ENCODE measurements around the gene LANCL2. TPM values are rescaled to one million over a fixed set of nuclear protein-coding genes. Genes with fewer than 3 reads are reported as not detected.
"Not testable (repeated sequence)": the region's sequence is repeated elsewhere in the genome, so short reads cannot be mapped to it uniquely, and the experiment has no call there.

LANCL2 gene
- total RNA-seq, 1 experiment from 2014 or later: 22.8 TPM

DNA sequence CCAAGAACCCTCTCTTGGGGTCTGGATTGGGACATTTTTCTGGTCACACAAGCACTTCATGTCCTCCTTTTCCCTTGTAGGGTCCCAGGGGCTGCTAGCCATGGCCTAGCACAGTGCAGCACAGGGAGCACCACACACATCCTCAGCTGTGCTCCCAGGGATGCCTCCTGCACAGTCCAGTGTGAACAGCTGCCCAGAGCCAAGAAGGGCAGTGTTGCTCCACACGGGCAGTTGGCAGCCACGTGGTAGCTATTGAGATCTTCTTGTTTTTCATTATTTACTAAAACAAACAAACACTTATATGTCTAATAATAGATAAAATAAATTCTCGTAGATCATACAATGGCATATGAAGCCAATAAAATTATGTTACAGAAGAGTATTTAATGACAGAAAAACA, 13.9 kb upstream of the LANCL2 start:
- in situ Hi-C loops (cut with HindIII; ENCODE audit: low pct_unique_long_range_greater_than_20kb, low sequenced_read_pairs): no loop called here
- DNase-seq (ENCODE audit: low read depth, low spot score): no peak

DNA sequence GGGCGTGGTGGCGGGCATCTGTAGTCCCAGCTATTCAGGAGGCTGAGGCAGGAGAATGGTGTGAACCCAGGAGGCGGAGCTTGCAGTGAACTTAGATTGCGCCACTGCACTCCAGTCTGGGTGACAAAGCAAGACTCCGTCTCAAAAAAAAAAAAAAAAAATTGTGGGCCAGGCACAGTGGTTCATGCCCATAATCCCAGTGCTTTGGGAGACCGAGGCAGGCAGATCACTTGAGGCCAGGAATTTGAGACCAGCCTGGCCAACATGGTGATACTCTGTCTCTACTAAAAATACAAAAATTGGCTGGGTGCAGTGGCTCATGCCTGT, 12.2 kb upstream of the LANCL2 start:
- DNase-seq (ENCODE audit: low read depth, low spot score); in situ Hi-C loops (cut with HindIII; ENCODE audit: low pct_unique_long_range_greater_than_20kb, low sequenced_read_pairs): not testable (repeated sequence)

DNA sequence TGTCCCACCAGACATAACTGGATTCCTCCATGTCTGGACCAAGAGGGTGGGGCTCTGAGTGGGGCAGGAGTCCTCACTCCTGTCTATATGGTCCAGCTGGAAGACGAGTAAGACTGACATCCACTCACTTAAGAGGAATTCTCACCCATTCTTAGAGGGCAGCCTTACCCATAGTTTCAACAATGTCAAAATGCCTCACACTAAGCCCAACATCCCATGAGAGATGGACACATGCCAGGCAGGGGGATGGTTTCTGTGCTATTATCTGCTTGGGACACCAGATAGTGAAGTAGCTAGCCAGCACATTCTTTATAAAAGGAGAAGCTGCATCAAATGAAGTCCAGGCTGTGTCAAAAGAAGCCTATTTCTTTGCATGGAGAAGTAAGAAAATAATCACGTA, 4.7 kb upstream of the LANCL2 start:
- in situ Hi-C loops (cut with HindIII; ENCODE audit: low pct_unique_long_range_greater_than_20kb, low sequenced_read_pairs): no loop called here
- no peak for DNase-seq (ENCODE audit: low read depth, low spot score)

DNA sequence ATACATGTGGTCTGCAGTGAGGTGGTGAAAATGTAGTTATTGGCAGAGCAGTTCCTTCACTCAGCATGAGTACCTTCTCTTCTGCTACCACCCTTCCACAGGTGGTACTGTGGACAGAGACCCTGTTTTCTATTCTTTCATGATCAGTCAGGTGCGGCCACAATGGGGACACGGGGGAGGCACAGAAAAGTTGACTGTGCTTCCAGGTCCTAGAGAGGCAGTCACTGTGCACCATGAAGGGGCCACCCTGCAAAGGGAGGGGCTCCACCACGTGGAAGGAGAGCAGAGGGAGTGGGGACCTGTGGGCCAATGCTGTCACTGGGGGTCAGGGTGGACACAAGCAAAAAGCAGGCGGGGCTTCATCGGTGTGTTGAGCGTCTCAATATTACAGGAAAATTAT, 3.6 kb upstream of the LANCL2 start:
- DNase-seq (ENCODE audit: low read depth, low spot score): no peak
- in situ Hi-C loops (cut with HindIII; ENCODE audit: low pct_unique_long_range_greater_than_20kb, low sequenced_read_pairs): no loop called here

DNA sequence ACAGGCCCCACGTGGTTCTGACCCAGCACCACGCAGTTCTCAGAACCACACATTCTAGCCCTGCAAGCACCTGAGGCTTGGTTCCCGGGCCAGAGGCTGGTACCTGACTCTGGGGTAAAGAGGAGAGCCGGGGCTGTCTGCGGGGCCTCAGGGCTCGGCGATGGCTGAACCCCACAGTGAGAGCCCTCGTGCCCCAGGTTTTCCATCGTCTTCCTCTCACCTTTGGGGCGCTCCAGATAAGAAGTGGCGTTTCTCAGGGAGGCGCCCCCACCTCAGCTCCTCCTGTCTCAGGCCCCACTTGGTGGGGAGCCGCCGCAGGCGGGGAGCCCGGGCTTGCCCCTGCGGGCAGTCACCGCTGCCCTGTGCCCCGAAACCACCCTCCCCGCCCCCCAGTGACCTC, 2.2 kb upstream of the LANCL2 start:
- in situ Hi-C loops (cut with HindIII; ENCODE audit: low pct_unique_long_range_greater_than_20kb, low sequenced_read_pairs): no loop called here
- DNase-seq (ENCODE audit: low read depth, low spot score): no peak

DNA sequence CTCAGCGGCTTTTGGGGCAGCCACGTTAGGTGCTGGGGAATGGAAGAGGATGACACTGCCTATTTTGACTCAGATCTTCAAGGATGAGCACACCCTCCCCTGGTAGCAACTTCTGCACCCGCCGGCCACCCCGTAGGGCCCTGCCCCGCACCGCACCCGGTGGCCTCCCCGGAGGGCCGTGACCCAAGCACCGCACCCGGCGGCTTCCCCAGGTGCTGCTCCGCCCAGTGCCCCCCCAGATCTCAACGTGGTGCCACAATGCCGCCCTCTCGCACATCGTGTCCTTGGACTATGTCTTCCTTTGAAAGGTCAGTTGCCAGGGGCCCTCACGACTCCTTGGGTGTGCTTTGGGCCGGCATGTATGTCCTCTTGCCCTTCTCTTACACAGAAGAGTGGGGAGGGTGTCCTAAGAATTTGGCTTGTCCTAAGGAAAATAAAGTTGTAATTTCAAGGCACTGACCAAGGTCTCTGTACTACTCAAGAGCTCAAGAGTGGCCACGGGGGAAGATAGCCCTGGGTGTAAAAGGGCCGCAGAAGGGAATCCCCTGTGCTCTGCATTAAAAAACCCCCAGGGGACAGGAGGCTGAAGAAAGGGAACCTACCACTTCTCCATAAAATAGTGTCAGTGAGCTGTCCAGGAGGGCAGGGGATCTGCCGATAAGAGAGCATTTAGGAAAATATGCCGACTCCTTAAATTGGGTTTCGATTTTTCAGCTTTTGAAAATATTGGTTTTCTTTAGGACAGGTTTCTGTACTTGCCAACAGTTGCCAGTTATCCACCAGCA, 1.6 kb upstream of the LANCL2 start:
- in situ Hi-C loops (cut with HindIII; ENCODE audit: low pct_unique_long_range_greater_than_20kb, low sequenced_read_pairs): no loop called here
- DNase-seq (ENCODE audit: low read depth, low spot score): no peak

DNA sequence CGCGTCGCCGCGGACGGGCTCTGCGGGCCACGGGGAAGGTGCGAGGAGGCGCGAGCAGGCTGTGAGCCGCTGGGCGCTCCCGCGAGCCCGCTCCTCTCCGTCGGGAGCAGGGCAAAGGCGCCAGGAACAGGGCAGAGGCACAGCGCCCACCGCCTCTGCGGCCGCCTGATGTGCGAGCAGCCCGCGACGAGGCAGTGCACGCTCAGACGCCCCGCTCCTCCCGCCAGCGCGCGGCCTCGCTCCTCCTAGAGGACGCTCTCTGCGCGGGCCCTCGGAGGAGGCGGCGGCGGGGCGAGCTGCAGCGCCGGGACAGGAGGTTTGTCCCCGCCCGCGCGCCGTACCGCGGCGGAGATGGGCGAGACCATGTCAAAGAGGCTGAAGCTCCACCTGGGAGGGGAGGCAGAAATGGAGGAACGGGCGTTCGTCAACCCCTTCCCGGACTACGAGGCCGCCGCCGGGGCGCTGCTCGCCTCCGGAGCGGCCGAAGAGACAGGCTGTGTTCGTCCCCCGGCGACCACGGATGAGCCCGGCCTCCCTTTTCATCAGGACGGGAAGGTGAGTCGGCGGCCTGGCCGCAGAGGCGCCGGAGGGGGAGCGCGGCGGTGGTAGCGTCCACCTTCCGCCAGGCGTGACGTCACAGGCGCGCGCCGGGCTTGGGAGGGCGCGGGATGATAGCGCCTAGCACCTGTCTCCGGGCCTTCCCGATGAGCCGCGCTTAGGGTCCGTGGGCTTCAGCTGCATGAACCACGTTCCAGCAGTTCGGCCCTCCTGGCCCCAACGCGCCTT, 731 bp downstream of the LANCL2 start:
- in situ Hi-C loops (cut with HindIII; ENCODE audit: low pct_unique_long_range_greater_than_20kb, low sequenced_read_pairs): no loop called here
- peak; percentile 97 for DNase-seq (ENCODE audit: low read depth, low spot score)

DNA sequence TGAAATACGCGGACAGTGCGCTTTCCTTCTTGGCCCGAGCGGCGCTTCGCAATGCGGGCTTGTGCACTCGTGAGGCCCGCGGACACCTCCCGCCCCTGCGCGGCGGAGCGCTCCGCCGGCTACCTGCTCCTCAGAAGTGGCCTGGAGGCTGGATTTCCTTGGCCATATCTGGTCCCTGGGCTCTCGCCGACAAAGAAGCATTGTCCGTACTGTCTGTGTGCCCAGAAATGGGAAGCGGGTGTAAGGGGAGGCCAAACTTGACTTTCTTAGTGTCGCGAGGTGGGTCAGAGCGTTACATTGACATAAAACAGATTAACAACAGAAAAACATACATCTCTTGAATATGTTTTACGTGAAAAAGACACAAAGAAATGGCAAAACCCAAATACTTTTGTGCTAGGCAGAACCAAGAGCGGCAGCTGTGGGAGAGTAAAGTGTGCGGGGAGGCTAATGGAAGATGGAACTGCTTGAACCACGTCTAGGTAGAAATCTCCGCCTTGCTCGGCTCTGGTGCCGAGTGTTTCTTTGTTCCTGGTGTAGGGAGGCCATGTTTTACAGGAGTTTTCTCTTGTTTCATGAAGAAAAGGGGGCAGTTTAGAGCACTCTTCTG, 1.4 kb downstream of the LANCL2 start:
- in situ Hi-C loops (cut with HindIII; ENCODE audit: low pct_unique_long_range_greater_than_20kb, low sequenced_read_pairs): no loop called here
- DNase-seq (ENCODE audit: low read depth, low spot score): no peak

DNA sequence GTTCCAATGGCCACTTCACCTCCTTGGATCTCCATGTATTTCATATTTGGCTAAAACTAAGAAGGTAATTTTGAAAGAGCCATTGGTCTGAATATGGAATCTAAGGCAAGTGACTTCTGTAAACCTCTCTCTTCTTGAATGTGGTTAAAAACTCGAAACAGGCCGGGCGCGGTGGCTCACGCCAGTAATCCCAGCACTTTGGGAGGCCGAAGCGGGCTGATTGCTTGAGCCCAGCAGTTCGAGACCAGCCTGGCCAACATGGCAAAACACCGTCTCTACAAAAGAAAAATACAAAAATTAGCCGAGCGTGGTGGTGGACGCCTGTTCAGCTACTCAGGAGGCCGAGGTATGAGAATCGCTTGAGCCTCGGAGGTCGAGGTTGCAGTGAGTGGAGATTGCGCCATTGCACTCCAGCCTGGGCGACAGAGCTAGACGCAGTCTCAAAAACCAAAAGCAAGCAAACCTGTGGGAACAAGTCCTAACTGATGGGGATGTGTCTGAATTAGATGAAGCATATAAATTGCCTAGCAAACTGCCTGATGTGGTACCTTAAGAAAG, 2.2 kb downstream of the LANCL2 start:
- in situ Hi-C loops (cut with HindIII; ENCODE audit: low pct_unique_long_range_greater_than_20kb, low sequenced_read_pairs): no loop called here
- no peak for DNase-seq (ENCODE audit: low read depth, low spot score)

DNA sequence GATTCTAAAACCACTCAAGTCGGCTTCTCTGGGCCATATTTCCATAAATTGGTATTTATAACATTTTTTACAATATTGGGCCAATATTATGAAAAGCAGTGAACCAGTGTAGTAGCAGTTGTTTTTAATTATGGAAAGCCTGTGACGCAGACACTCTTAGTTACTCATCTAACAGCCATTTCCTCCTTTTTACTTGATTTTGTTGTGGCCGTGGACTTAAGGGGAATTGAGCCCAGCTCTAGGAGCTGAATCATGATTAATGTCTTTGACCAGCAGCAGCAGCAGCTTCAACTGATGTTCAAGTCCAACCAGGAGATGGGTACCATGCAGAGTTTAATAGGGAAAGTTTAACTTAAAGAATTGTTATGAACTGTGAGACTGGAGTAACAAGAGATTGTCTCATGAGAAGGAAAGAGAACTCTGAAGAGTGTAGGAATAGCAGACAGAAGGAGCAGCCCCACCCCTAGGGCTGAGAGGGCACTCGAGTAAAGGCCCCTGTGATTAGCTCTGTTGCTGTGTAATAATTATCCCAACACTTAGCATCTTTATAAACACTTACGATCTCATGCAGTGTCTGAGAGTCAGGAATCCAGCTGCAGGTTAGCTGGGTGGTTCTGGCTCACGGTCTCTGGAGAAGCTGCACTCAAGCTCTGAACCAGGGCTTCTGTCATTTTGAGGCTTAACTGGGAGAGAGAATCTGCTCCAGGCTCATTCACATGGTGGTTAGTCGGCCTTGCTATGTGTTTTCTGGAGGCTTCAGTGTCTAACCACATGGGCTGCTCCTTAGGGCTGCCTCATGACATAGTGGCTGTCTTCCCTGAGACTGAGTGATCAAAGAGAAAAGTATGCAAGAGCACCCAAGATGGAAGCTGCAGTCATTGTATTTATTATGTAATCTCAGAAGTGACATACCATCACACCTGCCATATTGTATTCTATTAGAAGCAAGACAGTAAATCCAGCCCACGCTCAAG, 4.6 kb downstream of the LANCL2 start:
- DNase-seq (ENCODE audit: low read depth, low spot score): no peak
- in situ Hi-C loops (cut with HindIII; ENCODE audit: low pct_unique_long_range_greater_than_20kb, low sequenced_read_pairs): no loop called here

DNA sequence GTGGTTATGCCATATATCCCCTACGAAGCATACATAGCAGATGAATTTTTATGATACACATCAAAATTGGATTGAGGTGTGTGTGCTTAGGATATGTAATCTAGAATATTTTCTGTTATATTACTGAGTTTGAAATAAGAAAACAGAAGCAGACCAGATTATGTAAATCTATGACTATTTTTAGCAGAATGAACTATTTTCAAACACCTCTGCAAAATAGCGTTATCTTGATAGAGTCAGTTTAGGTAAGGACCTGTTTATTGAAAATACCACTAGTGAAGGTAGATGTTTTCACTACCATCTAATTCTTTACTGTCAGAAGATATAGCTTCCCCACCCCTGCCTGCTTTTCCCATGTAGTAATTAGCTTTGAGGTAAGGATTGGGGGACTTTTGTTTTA, 9.1 kb downstream of the LANCL2 start:
- DNase-seq (ENCODE audit: low read depth, low spot score): no peak
- in situ Hi-C loops (cut with HindIII; ENCODE audit: low pct_unique_long_range_greater_than_20kb, low sequenced_read_pairs): no loop called here

DNA sequence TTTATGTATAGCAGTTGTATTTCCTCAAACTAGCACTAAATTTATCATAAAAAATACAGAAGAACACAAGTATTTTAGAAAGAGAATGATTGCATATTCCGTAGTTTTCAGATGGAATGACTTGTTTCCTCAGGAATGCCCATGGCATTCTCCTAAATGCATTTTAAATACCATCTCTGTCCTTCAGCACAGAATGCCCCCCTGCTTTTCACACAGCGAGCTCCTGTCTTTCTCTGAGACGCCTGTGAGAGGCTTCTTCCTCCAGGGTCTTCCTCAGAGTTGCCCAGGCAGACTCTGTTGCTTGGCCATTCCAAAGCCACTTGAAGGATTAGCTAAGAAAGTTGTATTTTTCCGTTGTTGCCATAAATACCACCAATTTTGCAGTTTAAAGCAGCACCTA, 10.1 kb downstream of the LANCL2 start:
- in situ Hi-C loops (cut with HindIII; ENCODE audit: low pct_unique_long_range_greater_than_20kb, low sequenced_read_pairs): no loop called here
- DNase-seq (ENCODE audit: low read depth, low spot score): no peak

DNA sequence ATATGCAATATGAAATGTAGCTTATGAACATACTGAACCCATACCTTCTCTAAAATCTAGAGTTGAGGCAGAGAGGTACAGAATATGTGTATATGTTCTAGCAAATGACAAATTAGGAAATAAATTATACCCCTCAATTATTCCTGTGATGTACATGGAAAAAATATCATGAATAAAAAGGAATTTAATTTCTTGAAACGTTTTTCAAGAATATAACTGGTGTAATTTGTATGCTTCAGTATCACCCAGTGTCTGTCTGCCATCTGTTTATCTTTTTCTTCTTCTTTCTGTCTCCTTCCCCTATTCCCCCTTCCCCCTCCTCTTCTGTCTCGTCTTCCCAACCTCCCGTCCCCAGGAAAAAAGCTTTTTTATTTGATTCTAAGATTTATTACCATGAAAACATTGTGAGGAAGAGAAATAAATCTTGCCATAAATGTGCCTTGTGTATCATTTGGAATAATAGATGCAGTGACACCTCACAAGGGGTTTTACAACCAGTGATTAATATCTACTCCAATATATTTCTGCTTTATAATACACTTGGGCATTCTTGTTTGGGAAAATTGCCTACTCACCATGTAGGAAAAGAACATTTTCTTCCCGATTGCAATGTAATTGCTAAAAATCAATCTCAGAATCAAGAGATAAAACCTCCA, 12.2 kb downstream of the LANCL2 start:
- DNase-seq (ENCODE audit: low read depth, low spot score): no peak
- in situ Hi-C loops (cut with HindIII; ENCODE audit: low pct_unique_long_range_greater_than_20kb, low sequenced_read_pairs): no loop called here

DNA sequence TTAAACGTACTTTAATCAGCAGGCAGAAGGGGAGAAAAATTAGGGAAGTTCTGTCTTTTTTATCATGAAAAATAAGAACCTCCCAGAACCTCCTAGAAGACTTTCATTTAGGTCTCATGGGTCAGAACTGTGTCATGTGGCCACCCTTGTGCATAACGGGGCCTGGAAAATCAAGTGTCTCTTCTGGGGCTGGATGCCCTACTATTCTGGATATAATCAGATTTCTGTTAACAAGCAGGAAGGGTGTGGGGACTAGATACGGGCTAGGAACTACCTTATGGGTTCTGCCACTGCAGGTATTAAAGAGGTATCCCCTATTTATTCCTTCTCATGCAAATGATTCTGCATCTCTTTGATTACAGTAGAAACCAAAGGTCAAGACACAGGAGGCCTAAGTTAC, 14.1 kb downstream of the LANCL2 start:
- in situ Hi-C loops (cut with HindIII; ENCODE audit: low pct_unique_long_range_greater_than_20kb, low sequenced_read_pairs): no loop called here
- no peak for DNase-seq (ENCODE audit: low read depth, low spot score)

DNA sequence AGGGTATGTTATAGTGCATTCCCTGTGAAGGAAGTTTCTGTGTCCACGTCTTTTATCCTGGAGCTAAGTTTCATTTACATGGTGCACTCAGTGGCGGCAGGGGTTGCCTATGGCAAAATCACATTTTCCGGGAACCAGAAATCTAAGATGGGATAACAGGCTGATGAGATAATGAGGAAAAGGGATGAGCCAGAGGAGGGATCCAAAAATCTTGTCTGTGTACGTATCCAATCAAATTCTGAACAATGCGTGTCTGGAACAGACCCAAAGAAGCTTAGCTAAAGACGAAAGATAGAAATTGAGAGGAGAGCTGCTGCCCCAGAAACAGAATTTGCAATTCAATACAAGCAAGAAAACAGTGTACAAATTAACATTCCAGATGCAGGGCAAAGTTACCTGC, 16.1 kb downstream of the LANCL2 start:
- no peak for DNase-seq (ENCODE audit: low read depth, low spot score)
- in situ Hi-C loops (cut with HindIII; ENCODE audit: low pct_unique_long_range_greater_than_20kb, low sequenced_read_pairs): no loop called here

DNA sequence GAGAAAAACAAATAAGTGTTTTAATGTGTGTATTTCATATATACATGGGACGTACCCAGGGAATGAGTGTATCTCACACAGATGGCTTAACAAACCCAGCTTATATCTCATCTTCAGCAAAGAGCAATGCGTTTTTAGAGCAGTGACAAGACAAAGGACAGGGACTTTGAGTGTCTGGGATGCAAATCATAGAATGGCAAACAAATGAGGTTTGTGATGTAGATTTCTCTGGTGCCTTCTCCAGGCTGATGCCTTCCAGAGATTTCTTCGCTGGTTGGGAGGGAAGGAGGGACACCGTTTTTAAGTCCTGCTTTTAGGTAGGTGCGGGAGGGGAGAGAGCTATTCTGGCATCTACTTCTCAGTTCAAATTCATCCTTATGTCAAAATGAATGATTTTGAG, 16.6 kb downstream of the LANCL2 start:
- in situ Hi-C loops (cut with HindIII; ENCODE audit: low pct_unique_long_range_greater_than_20kb, low sequenced_read_pairs): no loop called here
- no peak for DNase-seq (ENCODE audit: low read depth, low spot score)

DNA sequence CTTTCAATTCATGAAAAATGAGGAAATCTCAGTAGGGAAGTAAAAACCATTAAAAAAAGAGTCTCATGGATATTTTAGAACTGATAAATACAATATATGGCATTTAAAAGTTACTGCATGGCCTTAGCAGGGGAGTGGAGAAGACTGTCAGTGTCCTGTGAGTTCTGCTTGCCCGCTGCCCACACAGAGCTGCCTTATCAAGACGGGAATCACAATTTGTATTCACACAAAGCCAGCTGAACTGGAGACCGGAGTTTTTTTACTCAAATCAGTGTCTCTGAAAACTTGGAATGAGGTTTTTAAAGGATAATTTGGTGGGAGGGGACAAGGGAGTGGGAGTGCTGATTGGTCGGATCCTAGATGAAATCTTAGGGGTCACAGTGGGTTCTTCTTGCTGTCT, 17.1 kb downstream of the LANCL2 start:
- in situ Hi-C loops (cut with HindIII; ENCODE audit: low pct_unique_long_range_greater_than_20kb, low sequenced_read_pairs): no loop called here
- no peak for DNase-seq (ENCODE audit: low read depth, low spot score)
